ENCODE results near the gene THOC5. TPM values are rescaled to one million over a fixed set of nuclear protein-coding genes. Genes with fewer than 3 reads are reported as not detected.

Gene THOC5
- total and polyA plus RNA-seq, 2 experiments from 2014 or later: 31.4 to 41.3 TPM

DNA sequence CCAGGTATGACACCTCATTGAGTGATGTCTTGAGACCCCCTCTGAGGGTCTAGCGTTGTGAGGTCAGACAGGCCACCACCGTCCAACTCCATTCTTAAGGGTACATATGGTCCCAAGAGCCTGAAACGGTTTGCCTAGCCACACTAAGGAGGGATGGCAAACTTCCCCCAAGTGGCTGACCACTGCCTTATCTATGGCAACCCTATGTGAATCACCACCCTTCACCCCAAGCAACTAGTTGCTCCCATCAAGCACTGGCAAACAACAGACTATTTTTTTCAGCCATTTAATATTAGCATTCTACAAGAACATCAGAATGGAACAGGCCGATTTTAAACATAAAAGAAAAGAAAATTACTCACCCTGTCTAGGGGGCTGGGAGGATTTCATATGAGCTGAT, 22.8 kb downstream of the THOC5 start:
- DNase-seq (ENCODE audit: low read depth in 1 of 2, low spot score in 1 of 2): no peak
- Histone ChIP-seq H3K9me3 (ENCODE audit: low read depth) (no peaks in the 10 kb centered on the region), H3K36me3 (peaks cover 54% of the 10 kb centered on the region)

GRCh38 chr22:29528144-29528543, 25.4 kb downstream of the THOC5 start:
- no peaks in the 10 kb centered on the region for H3K9me3 ChIP-seq (ENCODE audit: low read depth)
- no peak overlapping the region for H3K27ac ChIP-seq
- no peaks in the 10 kb centered on the region for H3K4me1 ChIP-seq (ENCODE audit: low read depth)
- no peak overlapping the region for H3K4me3 ChIP-seq
- no peak for TF ChIP-seq CTCF (IDR thresholded peaks at IDR 0.05; ENCODE audit: low read depth, low read length)
- no peak for DNase-seq (ENCODE audit: low read depth in 1 of 2, low spot score in 1 of 2)
- H3K36me3 ChIP-seq: peaks cover 52% of the 10 kb centered on the region
- no peaks in the 10 kb centered on the region for H3K27me3 ChIP-seq

More for the DNA sequence above, 22.8 kb downstream of the THOC5 start:
- Histone ChIP-seq H3K4me3 (no peak overlapping the region), H3K27ac (no peak overlapping the region), H3K27me3 (no peaks in the 10 kb centered on the region), H3K4me1 (ENCODE audit: low read depth) (no peaks in the 10 kb centered on the region)
- TF ChIP-seq CTCF (IDR thresholded peaks at IDR 0.05; ENCODE audit: low read depth, low read length): no peak

GRCh38 chr22:29524442-29525191, 28.9 kb downstream of the THOC5 start:
- Histone ChIP-seq H3K9me3 (ENCODE audit: low read depth) (no peaks in the 10 kb centered on the region), H3K4me1 (ENCODE audit: low read depth) (no peaks in the 10 kb centered on the region), H3K27ac (no peak overlapping the region), H3K36me3 (peaks cover 58% of the 10 kb centered on the region), H3K4me3 (no peak overlapping the region), H3K27me3 (no peaks in the 10 kb centered on the region)
- TF ChIP-seq CTCF (IDR thresholded peaks at IDR 0.05; ENCODE audit: low read depth, low read length): peak; percentile 43
- DNase-seq (ENCODE audit: low read depth in 1 of 2, low spot score in 1 of 2): peak; percentile 38 to 55

DNA sequence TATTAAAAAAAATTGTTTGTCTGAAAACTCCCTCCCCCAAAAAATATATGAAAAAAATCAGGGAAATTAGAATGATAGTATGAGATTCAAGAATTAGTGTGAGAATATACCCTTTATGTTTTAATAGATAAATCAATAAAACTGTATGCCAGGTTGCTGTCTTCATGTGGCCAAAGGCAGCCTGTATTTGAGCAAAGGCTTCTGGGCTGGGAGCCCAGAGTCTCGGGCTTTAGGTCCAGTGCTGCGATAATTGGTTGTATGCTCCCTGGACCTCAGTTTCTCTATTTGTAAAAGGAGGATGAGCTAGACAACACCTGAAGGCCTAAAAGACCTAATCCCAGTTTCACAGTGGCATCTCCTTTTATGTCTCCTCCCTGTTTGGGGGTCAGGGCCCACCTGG, 29.8 kb downstream of the THOC5 start:
- TF ChIP-seq CTCF (IDR thresholded peaks at IDR 0.05; ENCODE audit: low read depth, low read length): no peak
- Histone ChIP-seq H3K36me3 (peaks cover 58% of the 10 kb centered on the region), H3K4me3 (no peak overlapping the region), H3K9me3 (ENCODE audit: low read depth) (no peaks in the 10 kb centered on the region), H3K27ac (no peak overlapping the region), H3K4me1 (ENCODE audit: low read depth) (no peaks in the 10 kb centered on the region), H3K27me3 (no peaks in the 10 kb centered on the region)
- no peak for DNase-seq (ENCODE audit: low read depth in 1 of 2, low spot score in 1 of 2)

GRCh38 chr22:29521526-29521925, 32.0 kb downstream of the THOC5 start:
- peaks cover 57% of the 10 kb centered on the region for H3K36me3 ChIP-seq
- H3K4me1 ChIP-seq (ENCODE audit: low read depth): no peaks in the 10 kb centered on the region
- DNase-seq (ENCODE audit: low read depth in 1 of 2, low spot score in 1 of 2): no peak
- no peaks in the 10 kb centered on the region for H3K27me3 ChIP-seq
- H3K9me3 ChIP-seq (ENCODE audit: low read depth): no peaks in the 10 kb centered on the region
- TF ChIP-seq CTCF (IDR thresholded peaks at IDR 0.05; ENCODE audit: low read depth, low read length): no peak
- H3K27ac ChIP-seq: no peak overlapping the region
- H3K4me3 ChIP-seq: no peak overlapping the region

Data from cardiac muscle cell (in vitro differentiated cells and primary cell).